Measurements from ENCODE around the gene SAFB.
A peak's percentile ranks its signal among the peaks of the same experiment; 100 is the strongest.
"Not testable (repeated sequence)": the region's sequence is repeated elsewhere in the genome, so short reads cannot be mapped to it uniquely, and the experiment has no call there.

Gene SAFB

GRCh38 chr19:5682107-5682482 is 59.2 kb downstream of the SAFB start:
- no peak for DNase-seq (ENCODE audit: low read depth in 2 of 3, low spot score in 2 of 3)

GRCh38 chr19:5683177-5683886 is 60.4 kb downstream of the SAFB start:
- no peak for DNase-seq (ENCODE audit: low read depth in 2 of 3, low spot score in 2 of 3)

GRCh38 chr19:5684694-5685430 is 62.0 kb downstream of the SAFB start:
- no peak for DNase-seq (ENCODE audit: low read depth in 2 of 3, low spot score in 2 of 3)

DNA sequence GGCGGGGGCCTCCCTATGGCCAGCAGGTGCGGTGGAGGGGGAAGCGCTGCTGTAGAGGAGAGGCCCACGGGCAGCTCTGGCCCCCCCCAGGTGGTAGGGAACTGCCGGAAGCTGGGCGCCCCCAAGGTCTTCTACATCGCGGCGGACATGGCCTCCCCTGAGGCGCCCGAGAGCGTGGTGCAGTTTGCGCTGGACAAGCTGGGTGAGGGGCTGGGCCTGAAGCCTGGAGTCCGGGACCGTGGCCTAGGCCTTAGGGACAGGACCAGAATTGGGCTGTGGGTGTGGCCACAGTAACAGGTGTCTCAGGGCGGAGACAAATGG is 63.4 kb downstream of the SAFB start:
- DNase-seq (ENCODE audit: low read depth in 2 of 3, low spot score in 2 of 3), result no peak

- peak; percentile 98 to 100 (median 100) for DNase-seq (ENCODE audit: low read depth in 2 of 3, low spot score in 2 of 3)
These were observed 63.9 kb downstream of the SAFB start for GRCh38 chr19:5686647-5687359.

- no peak for DNase-seq (ENCODE audit: low read depth in 2 of 3, low spot score in 2 of 3)
These were observed 64.7 kb downstream of the SAFB start for GRCh38 chr19:5687360-5688198.

DNA sequence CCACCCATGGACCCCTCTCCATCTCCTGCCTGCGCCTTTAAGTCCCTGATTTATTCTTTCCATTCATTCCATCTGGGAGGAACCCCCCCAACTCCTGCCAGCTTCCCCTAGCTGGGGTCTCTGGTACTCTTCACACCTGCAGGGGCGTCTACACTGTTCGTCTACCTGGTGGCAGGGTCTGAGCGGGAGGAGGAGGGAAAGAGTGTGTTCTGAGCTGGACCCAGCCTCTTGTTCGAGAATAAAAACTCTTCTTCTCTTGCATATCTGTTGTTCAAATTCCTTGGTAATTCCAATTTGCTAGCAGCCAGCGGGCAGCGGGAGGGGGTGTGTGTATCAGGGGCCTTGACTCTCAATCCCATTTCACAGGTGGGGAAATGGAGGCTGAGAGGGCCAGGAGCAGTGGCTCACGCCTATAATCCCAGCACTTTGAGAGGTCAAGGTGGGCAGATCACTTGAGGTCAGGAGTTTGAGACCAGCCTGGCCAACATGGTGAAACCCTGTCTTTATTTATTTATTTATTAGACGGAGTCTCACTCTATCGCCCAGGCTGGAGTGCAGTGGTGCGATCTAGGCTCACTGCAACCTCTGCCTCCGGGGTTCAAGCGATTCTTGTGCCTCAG is 65.5 kb downstream of the SAFB start:
- DNase-seq (ENCODE audit: low read depth in 2 of 3, low spot score in 2 of 3), result not testable (repeated sequence)

- DNase-seq (ENCODE audit: low read depth in 2 of 3, low spot score in 2 of 3), result peak; percentile 98 to 100 (median 99)
These were observed 67.5 kb downstream of the SAFB start, which contains the start of gene RPL36 for GRCh38 chr19:5690125-5690954. Gene RPL36, plus strand, starts transcription at chr19:5690295. Its CDS starts 213 bp downstream, at chr19:5690508.

- DNase-seq (ENCODE audit: low read depth in 2 of 3, low spot score in 2 of 3), result peak in 2 of 3 experiments; percentile 31 to 44
These were observed 68.3 kb downstream of the SAFB start for GRCh38 chr19:5690955-5691821.

DNA sequence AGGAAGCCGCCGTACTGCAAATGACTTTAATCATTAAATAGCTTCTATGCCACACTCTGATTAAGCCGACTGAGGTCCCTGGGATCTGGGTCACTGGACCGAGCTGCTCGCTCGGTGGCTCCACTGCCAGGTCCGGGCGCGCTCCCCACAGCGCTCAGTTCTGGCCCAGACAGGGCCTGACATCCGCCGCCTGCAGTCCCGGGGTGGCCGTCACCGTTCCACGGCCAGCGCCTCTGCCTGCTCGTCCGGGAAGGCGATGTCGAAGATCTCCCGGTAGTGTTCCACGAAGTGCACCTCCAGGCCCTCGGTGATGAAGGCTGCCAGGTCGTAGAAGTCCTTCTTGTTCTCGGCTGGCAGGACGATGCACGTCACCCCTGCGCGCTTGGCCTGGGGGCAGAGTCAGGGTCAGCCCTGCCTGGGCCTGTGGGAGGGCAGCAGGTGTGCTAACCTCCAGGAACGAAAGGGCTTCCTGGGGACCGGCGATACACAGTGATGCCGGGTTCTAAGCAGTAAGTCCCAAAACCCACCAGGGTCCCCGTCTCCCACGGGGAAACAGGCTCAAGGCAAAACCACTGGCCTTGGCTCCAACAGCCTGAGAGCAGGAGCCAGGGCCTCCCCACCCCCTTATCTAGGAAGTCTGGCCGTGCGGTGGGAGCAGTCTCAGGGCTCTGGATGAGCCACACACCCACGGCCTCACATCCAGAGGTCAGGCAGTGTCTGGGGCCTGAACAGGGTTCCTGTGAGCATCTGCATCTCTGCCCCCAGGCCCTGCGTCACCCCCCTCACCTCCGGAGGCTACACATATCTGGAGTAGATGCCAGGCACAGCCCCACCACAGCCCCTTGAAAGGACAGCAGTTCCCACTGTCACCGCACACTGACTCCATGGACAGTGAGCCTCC is 69.2 kb downstream of the SAFB start:
- DNase-seq (ENCODE audit: low read depth in 2 of 3, low spot score in 2 of 3), result no peak

GRCh38 chr19:5692723-5693194 is 69.9 kb downstream of the SAFB start:
- no peak for DNase-seq (ENCODE audit: low read depth in 2 of 3, low spot score in 2 of 3)

GRCh38 chr19:5693195-5694166 is 70.6 kb downstream of the SAFB start:
- no peak for DNase-seq (ENCODE audit: low read depth in 2 of 3, low spot score in 2 of 3)

- no peak for DNase-seq (ENCODE audit: low read depth in 2 of 3, low spot score in 2 of 3)
These were observed 71.5 kb downstream of the SAFB start for GRCh38 chr19:5694167-5694955.

- no peak for DNase-seq (ENCODE audit: low read depth in 2 of 3, low spot score in 2 of 3)
These were observed 72.2 kb downstream of the SAFB start for GRCh38 chr19:5694956-5695648.

DNA sequence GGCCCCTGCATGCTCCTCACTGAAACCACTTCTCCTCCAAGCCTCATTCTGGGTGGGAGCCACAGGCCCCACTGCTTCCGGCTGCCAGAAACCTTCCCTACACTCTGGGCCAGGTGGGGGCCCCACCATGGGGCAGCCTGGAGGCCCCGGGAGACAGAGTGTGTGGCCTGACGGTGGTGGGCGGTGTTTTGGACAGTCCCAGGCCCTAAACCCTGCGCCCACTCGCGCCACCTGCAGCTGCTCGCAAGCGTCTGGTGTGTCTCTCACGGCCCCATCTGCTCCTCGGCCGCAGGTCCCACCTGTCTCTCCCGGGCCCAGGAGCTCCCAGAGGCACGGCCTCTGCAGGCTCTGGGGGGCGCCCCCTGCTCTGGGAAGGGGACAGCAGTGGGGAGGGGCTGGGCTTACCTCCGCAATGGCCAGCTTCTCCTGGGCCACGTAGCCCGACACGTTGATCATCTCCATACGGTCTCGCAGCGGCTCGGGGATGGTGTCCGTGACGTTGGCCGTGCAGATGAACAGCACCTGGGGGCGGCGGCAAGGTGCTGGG is 72.8 kb downstream of the SAFB start:
- no peak for DNase-seq (ENCODE audit: low read depth in 2 of 3, low spot score in 2 of 3)
